Spleen (tissue), 11 donors: ENCODE measurements around the gene CD4. TPM values are rescaled to one million over a fixed set of nuclear protein-coding genes. Genes with fewer than 3 reads are reported as not detected.

Source experiments
- DNase-seq: peaks from one replicate; pipeline ENCODE4 v3.0.0-alpha.2; 2020
- H3K27ac ChIP-seq, 8 donors: fragments of 200-600 bp; sonication (generic) in 7 of 8; 1 replicate in 4 of 8; 2 replicates in 4 of 8; pipeline versions ENCODE4 v1.5.0 to v1.8.0; 2016 to 2021; ENCODE audit warnings: inconsistent platforms in 4 of 8, mild to moderate bottlenecking in 4 of 8, moderate library complexity in 1 of 8
- H3K27me3 ChIP-seq, 7 donors: fragments of 200-600 bp; sonication (generic) in 6 of 7; replicated peaks in 1 of 7; 1 replicate in 4 of 7; 2 replicates in 3 of 7; pipeline versions ENCODE4 v1.5.0 to v1.8.0; 2016 to 2021; ENCODE audit warnings: inconsistent platforms in 3 of 7, mild to moderate bottlenecking in 1 of 7
- H3K36me3 ChIP-seq, 6 donors: fragments of 200-600 bp; sonication (generic) in 5 of 6; 1 replicate in 4 of 6; 2 replicates in 2 of 6; pipeline versions ENCODE4 v1.5.0 to v1.8.0; 2016 to 2021; ENCODE audit warnings: inconsistent platforms in 2 of 6
- H3K4me1 ChIP-seq, 6 donors: fragments of 200-600 bp; sonication (generic) in 5 of 6; 1 replicate in 3 of 6; 2 replicates in 3 of 6; pipeline versions ENCODE4 v1.5.0 to v1.8.0; 2016 to 2021; ENCODE audit warnings: inconsistent platforms in 3 of 6
- H3K4me3 ChIP-seq, 8 donors: fragments of 200-600 bp; sonication (generic) in 7 of 8; 1 replicate in 4 of 8; 2 replicates in 4 of 8; pipeline versions ENCODE4 v1.5.0 to v1.8.0; 2016 to 2021; ENCODE audit warnings: inconsistent platforms in 4 of 8, mild to moderate bottlenecking in 4 of 8, moderate library complexity in 2 of 8
- H3K9me3 ChIP-seq, 8 donors: fragments of 200-600 bp; sonication (generic) in 7 of 8; 1 replicate in 4 of 8; 2 replicates in 4 of 8; pipeline versions ENCODE4 v1.5.0 to v1.8.0; 2016 to 2021; ENCODE audit warnings: inconsistent platforms in 4 of 8
- CTCF ChIP-seq, 11 experiments: fragments of 200-600 bp in 7 of 11; fragments of 450-650 bp in 4 of 11; sonication (generic) in 4 of 11; IDR thresholded peaks in 8 of 11; conservative IDR thresholded peaks in 3 of 11; 1 replicate in 7 of 11; 2 replicates in 4 of 11; pipeline versions ENCODE4 v1.4.0 to v1.8.0; 2016 to 2021; ENCODE audit warnings: antibody characterized with exemption in 11 of 11, inconsistent platforms in 4 of 11, mild to moderate bottlenecking in 1 of 11
- POLR2A ChIP-seq, 3 donors: fragments of 450-650 bp; IDR thresholded peaks; one replicate each; pipeline ENCODE4 v1.5.1; 2017; ENCODE audit warnings: antibody characterized with exemption in 3 of 3, mild to moderate bottlenecking in 1 of 3
- POLR2AphosphoS5 ChIP-seq, 3 donors: sonication (generic); formaldehyde crosslinking; IDR thresholded peaks; one replicate each; pipeline ENCODE4 v1.5.1; 2017; ENCODE audit warnings: antibody characterized with exemption in 3 of 3
- WGBS, 5 donors: extraction: QIAGEN DNeasy Blood & Tissue Kit in 3 of 5; methylation state at CpG; one replicate each; pipeline versions ENCODE4 v1.1.5 to v1.1.7; 2013 to 2018; 5-methylcytosine and 5-hydroxymethylcytosine counted together
- intact Hi-C: fragments of 100-400 bp; cut with DNase I; formaldehyde crosslinking; loops from one replicate; pipeline ENCODE4 v1.15.0; 2023; ENCODE audit warnings: low total_unique reads
- polyA plus RNA-seq, 3 donors: library from polyadenylated mRNA; stranded (reverse); fragments of 200-250 nt; gene quantifications; one replicate each; pipeline ENCODE4 v1.2.1, GENCODE V29; 2013
- total RNA-seq, 7 donors: library from RNA; depleted of rRNA in 3 of 7; stranded (reverse); fragments of >200 nt in 3 of 7; fragmentation: NEBNext Ultra II Directional in 4 of 7; extraction: Animal tissue kit (Norgen Biotek cat#: 25700) in 4 of 7; gene quantifications; one replicate each; pipeline versions ENCODE4 v1.1.0 to v1.2.1, GENCODE V29; 2016 to 2021
- donor health status: healthy with polysubstance abuse.
- donor health status: DM: no; HTN: no; CAD: no; lungs with moderate emphysema.
- donor health status: DM: no; HTN: no; CAD: no.
- donor health status: Bipolar disorder and iron deficiency.
- donor health status: healthy.
- donor health status: DM: no; HTN: no; CAD: no.
- donor health status: DM: yes; HTN: yes; CAD: no.

The CD4 gene
- total and polyA plus RNA-seq, 10 donors = 21.8 to 207 (median 151) TPM

- 90 to 95% (median 93%) methylated on average over 2 of the region's 2 CpGs for WGBS, 5 donors
- no peak for DNase-seq
- H3K4me1 ChIP-seq = peaks cover 16 to 44% (median 25%) of the 10 kb centered on the region in 6 donors
- no peaks in the 10 kb centered on the region for H3K9me3 ChIP-seq
- no peaks in the 10 kb centered on the region for H3K27me3 ChIP-seq
- H3K4me3 ChIP-seq = no peak overlapping the region
- no peak for TF ChIP-seq CTCF (IDR thresholded peaks at IDR 0.05 in 8 of 11, conservative IDR thresholded peaks at IDR 0.05 in 3 of 11)
- TF ChIP-seq POLR2AphosphoS5 (IDR thresholded peaks at IDR 0.05) = no peak
- TF ChIP-seq POLR2A (IDR thresholded peaks at IDR 0.05) = no peak
- intact Hi-C loops = loop anchor here (10.0 kb wide), 1 partner anchor 70 kb away; the partner anchor contains the start of genes GPR162 and P3H3
- H3K36me3 ChIP-seq = peaks cover 0 to 27% (median 21%) of the 10 kb centered on the region in 6 donors
- peak overlapping the region in 5 of 8 donors; percentile 97 to 99 (median 98) for H3K27ac ChIP-seq
Measured at GRCh38 chr12:6754411-6754810, 34.9 kb upstream of the CD4 start.

GRCh38 chr12:6757028-6757690 lies 32.2 kb upstream of the CD4 start:
- H3K27ac ChIP-seq = no peak overlapping the region
- H3K9me3 ChIP-seq = no peaks in the 10 kb centered on the region
- intact Hi-C loops = loop anchor here (10.0 kb wide), 1 partner anchor 68 kb away; the partner anchor contains the start of genes GPR162 and P3H3
- no peak for TF ChIP-seq POLR2AphosphoS5 (IDR thresholded peaks at IDR 0.05)
- no peak for TF ChIP-seq POLR2A (IDR thresholded peaks at IDR 0.05)
- TF ChIP-seq CTCF (IDR thresholded peaks at IDR 0.05 in 8 of 11, conservative IDR thresholded peaks at IDR 0.05 in 3 of 11) = no peak
- WGBS, 5 donors = 83 to 88% (median 84%) methylated on average over 8 of the region's 8 CpGs
- no peaks in the 10 kb centered on the region for H3K27me3 ChIP-seq
- no peaks in the 10 kb centered on the region for H3K36me3 ChIP-seq
- H3K4me3 ChIP-seq = no peak overlapping the region
- DNase-seq = no peak
- H3K4me1 ChIP-seq = peaks cover 8 to 25% (median 12%) of the 10 kb centered on the region in 6 donors

GRCh38 chr12:6758506-6759095 lies 30.7 kb upstream of the CD4 start:
- H3K27ac ChIP-seq = no peak overlapping the region
- TF ChIP-seq POLR2A (IDR thresholded peaks at IDR 0.05) = no peak
- TF ChIP-seq POLR2AphosphoS5 (IDR thresholded peaks at IDR 0.05) = no peak
- peaks cover 5 to 20% (median 7%) of the 10 kb centered on the region in 6 donors for H3K4me1 ChIP-seq
- no peak for DNase-seq
- intact Hi-C loops = loop anchor here (10.0 kb wide), 1 partner anchor 66 kb away; the partner anchor contains the start of genes GPR162 and P3H3
- H3K9me3 ChIP-seq = no peaks in the 10 kb centered on the region
- H3K4me3 ChIP-seq = no peak overlapping the region
- WGBS, 5 donors = 75 to 82% (median 79%) methylated on average over 9 of the region's 9 CpGs
- no peaks in the 10 kb centered on the region for H3K36me3 ChIP-seq
- no peaks in the 10 kb centered on the region for H3K27me3 ChIP-seq

GRCh38 chr12:6759741-6760140 lies 29.6 kb upstream of the CD4 start:
- no peak for DNase-seq
- H3K4me1 ChIP-seq = peaks cover 2 to 20% (median 11%) of the 10 kb centered on the region in 6 donors
- H3K9me3 ChIP-seq = no peaks in the 10 kb centered on the region
- intact Hi-C loops = loop anchor here (10.0 kb wide), 1 partner anchor 65 kb away; the partner anchor contains the start of genes GPR162 and P3H3
- peaks cover 0 to 11% (median 0%) of the 10 kb centered on the region in 7 donors for H3K27me3 ChIP-seq
- TF ChIP-seq POLR2A (IDR thresholded peaks at IDR 0.05) (no peak), POLR2AphosphoS5 (IDR thresholded peaks at IDR 0.05) (no peak), CTCF (IDR thresholded peaks at IDR 0.05 in 8 of 11, conservative IDR thresholded peaks at IDR 0.05 in 3 of 11) (no peak)
- WGBS, 5 donors = 84 to 93% (median 90%) methylated on average over 5 of the region's 5 CpGs
- H3K27ac ChIP-seq = no peak overlapping the region
- no peak overlapping the region for H3K4me3 ChIP-seq
- H3K36me3 ChIP-seq = no peaks in the 10 kb centered on the region
